Measurements from ENCODE around the gene PHF8. TPM values are rescaled to one million over a fixed set of nuclear protein-coding genes. Genes with fewer than 3 reads are reported as not detected.

PHF8 gene
- 50.7 and 53.4 TPM in 2 replicates for total RNA-seq

DNA sequence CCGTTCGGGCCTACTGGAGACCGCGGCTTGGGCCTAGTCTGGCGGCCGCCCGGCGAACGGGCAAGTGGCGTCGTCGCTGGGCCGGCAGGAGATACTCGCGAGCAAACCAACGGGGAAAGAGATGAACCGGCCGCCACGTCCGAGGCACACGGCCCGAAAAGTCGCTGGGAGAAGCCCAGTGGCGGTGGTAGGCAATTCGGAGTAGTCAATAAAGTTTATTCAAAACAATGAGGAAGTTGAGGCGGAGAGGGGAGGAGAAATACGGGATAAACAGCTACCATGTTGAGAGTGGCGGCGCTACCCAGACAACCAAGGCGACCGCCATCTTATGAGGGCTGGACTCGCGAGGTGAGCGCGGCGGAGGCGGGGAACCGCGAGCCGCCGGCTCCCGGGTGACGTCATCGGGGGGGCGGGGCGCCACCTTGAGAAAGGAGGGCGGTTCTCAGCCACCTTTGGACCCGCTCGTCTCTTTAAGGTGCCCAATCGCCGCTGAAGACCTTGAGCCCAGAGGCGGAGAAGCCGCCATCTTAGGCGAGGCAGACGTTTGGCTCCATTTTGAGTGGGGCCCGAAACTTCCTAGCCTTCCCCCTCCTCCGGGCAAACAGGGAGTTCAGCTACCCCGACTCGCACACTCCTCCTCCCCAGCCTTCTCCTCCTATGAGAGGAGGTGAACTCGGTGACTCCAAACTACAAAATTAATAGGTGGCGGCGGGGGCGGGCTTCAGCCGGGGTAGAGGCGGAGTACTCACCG, at the start of gene PHF8:
Gene PHF8 (minus strand): TSS at position 348 of the 751 bp plus-strand sequence. CDS start 1,745 bp downstream, outside the sequence.
- Mint-ChIP-seq H3K36me3 (ENCODE audit: low read depth) (peaks cover 20% of the 10 kb centered on the region), H3K4me1 (peaks cover 16% of the 10 kb centered on the region), H3K27ac (peak within 1 kb of the TSS; percentile 98), H3K9me3 (no peaks in the 10 kb centered on the region), H3K27me3 (no peaks in the 10 kb centered on the region), H3K4me3 (peak within 1 kb of the TSS; percentile 93)
- peak; percentile 98 for DNase-seq
- intact Hi-C loops (cut with micrococcal nuclease) = loop anchor here (1.0 to 10.0 kb wide), 9 partner anchors 134 to 1118 kb away; partner anchors contain the start of genes FAM120C, RIBC1, SMC1A and TSPYL2

DNA sequence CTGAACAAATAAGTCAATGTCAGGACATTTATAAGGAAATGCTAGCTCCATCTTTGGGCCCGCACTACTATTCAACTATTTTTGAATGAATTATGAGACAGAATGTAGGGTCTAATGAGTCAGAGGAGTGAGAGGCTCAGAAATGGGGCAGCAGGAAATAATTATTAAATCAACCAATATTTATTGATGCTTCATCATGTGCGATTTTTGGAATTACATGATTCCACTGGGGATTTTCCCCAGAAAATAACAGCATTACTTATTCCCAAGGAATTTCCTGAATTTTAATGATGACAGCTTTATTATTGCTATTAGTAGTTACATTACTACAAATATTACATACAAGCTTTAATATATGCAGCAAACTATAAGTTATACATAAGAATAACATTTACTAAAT, 49.3 kb upstream of the PHF8 start:
- Mint-ChIP-seq H3K27me3 (no peaks in the 10 kb centered on the region), H3K36me3 (ENCODE audit: low read depth) (no peaks in the 10 kb centered on the region), H3K4me3 (no peak overlapping the region), H3K9me3 (no peaks in the 10 kb centered on the region), H3K27ac (no peak overlapping the region), H3K4me1 (no peaks in the 10 kb centered on the region)
- DNase-seq = no peak
- intact Hi-C loops (cut with micrococcal nuclease) = no loop called here

DNA sequence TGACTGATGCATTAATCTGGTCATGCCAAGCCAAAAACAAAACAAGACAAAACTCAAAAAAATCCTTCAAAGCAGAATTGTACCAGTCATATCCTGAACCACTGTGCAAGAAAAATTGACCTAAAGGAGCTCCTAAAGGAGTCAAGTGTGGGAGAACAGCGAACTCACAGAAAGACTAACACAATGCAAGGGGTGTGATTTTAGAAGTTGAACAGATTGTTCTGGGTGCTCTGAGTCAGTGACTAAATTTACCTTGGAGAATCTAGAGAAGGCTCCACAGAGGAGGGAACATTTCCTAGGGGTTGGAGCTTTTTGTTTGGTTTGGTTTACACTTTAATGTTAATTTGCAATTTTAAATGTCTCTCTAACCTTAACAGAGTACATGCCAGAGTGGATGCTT, 48.9 kb upstream of the PHF8 start:
- Mint-ChIP-seq H3K9me3 (no peaks in the 10 kb centered on the region), H3K36me3 (ENCODE audit: low read depth) (no peaks in the 10 kb centered on the region), H3K27me3 (no peaks in the 10 kb centered on the region), H3K4me3 (no peak overlapping the region), H3K27ac (no peak overlapping the region), H3K4me1 (no peaks in the 10 kb centered on the region)
- DNase-seq = no peak
- intact Hi-C loops (cut with micrococcal nuclease) = no loop called here

DNA sequence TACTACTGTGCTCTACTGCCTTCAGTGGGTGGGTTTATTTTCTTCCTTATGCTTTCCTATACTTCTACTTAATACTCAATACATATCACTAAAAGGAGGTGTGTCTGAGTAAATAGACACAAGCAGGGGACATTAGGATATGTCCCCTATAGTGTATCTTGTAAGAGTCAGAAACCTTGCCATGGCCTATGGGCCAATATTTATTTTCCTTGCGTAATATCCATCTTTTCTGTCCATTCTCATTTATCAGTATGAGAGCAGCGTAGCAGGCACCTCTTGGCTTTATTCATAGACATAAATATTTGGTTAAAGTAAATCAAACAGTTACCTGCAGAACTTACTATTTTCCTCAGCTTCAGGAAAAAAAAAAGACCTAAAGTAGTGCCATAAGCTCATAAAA, 46.6 kb upstream of the PHF8 start:
- intact Hi-C loops (cut with micrococcal nuclease) = no loop called here
- DNase-seq = no peak
- Mint-ChIP-seq H3K27me3 (no peaks in the 10 kb centered on the region), H3K4me3 (no peak overlapping the region), H3K36me3 (ENCODE audit: low read depth) (no peaks in the 10 kb centered on the region), H3K4me1 (no peaks in the 10 kb centered on the region), H3K9me3 (no peaks in the 10 kb centered on the region), H3K27ac (no peak overlapping the region)

DNA sequence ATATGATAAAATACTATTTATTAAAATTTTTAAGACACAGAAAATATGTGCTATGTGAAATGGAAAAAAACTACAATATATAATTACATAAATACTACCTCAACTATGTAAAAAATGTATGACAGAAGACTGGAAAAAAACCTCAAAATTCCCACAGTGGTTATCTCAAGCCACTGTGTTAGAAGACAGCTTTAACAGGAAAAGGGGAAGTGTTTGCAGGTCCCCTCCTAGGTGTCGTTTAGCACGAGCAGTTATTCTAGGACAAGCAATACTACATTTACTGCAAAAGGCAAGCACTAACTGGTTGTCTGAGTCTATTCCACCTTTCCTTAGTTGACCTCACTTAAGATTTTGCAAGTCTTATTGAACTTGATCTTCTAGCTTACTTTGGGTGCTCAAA, 44.9 kb upstream of the PHF8 start:
- intact Hi-C loops (cut with micrococcal nuclease) = no loop called here

DNA sequence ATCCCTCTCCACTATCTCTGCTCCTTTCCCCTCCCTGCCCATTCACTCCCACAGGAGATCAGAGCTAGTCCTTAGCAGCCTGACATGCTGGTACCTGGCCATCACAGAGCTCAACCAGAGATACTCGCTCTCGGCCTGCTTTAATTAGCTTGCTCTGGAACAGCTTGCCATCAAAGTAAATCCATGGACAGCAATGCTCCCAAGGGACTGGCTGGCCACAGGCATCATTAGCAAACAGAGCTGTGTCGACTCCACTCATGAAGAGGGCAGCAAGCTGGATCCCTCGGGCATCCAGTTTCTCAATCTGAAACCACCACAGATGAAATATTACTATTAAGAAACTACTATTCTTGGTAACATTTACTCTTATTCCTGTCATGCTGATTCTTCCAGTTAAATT, 43.4 kb upstream of the PHF8 start:
- intact Hi-C loops (cut with micrococcal nuclease) = no loop called here
- Mint-ChIP-seq H3K4me3 (no peak overlapping the region), H3K4me1 (no peaks in the 10 kb centered on the region), H3K36me3 (ENCODE audit: low read depth) (no peaks in the 10 kb centered on the region), H3K27ac (no peak overlapping the region), H3K9me3 (no peaks in the 10 kb centered on the region), H3K27me3 (no peaks in the 10 kb centered on the region)
- DNase-seq = no peak

More for the DNA sequence above, 44.9 kb upstream of the PHF8 start:
- Mint-ChIP-seq H3K4me1 (no peaks in the 10 kb centered on the region), H3K36me3 (ENCODE audit: low read depth) (no peaks in the 10 kb centered on the region), H3K4me3 (no peak overlapping the region), H3K27me3 (no peaks in the 10 kb centered on the region), H3K27ac (no peak overlapping the region), H3K9me3 (no peaks in the 10 kb centered on the region)
- DNase-seq = no peak

DNA sequence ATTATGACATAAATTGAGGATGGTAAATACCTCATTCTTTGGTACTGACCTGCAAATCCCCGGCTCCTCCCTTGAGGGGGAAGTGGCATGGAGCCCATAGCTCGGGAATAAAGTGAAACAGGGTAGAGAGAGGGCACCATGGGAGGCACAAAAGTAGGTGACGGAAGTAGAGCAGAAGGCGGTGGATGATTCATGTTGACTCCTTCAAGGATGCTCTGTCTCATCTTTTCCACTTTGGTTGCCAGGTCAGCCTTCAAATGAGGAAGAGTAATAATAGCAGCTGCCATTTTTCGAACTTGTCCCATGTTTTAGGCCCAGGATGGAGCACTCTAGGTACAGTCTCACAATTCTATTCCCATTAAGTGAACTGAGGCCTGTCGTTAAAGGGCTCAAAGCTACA, 41.4 kb upstream of the PHF8 start:
- Mint-ChIP-seq H3K36me3 (ENCODE audit: low read depth) (no peaks in the 10 kb centered on the region), H3K4me3 (no peak overlapping the region), H3K27ac (no peak overlapping the region), H3K9me3 (no peaks in the 10 kb centered on the region), H3K27me3 (no peaks in the 10 kb centered on the region), H3K4me1 (no peaks in the 10 kb centered on the region)
- intact Hi-C loops (cut with micrococcal nuclease) = no loop called here
- DNase-seq = no peak

DNA sequence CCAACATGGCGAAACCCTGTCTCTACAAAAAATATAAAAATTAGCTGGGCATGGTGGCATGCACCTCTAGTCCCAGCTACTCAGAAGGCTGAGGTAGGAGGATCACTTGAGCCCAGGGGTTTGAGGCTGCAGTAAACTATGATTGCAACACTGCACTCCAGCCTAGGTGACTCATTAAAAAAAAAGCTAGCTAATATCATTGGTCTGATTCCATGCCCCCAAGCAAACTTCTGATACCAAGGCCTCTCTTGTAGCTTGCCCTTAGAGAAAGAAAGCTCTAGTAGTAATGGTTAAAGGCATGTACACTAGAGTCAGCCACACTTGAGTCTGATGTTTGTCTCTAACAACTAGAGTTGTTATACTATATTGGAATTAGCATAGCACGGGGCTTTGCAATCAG, 32.6 kb upstream of the PHF8 start:
- no peak overlapping the region for H3K4me3 Mint-ChIP-seq
- H3K27me3 Mint-ChIP-seq = no peaks in the 10 kb centered on the region
- H3K27ac Mint-ChIP-seq = no peak overlapping the region
- H3K36me3 Mint-ChIP-seq (ENCODE audit: low read depth) = no peaks in the 10 kb centered on the region
- intact Hi-C loops (cut with micrococcal nuclease) = no loop called here
- H3K9me3 Mint-ChIP-seq = no peaks in the 10 kb centered on the region
- H3K4me1 Mint-ChIP-seq = no peaks in the 10 kb centered on the region
- no peak for DNase-seq

DNA sequence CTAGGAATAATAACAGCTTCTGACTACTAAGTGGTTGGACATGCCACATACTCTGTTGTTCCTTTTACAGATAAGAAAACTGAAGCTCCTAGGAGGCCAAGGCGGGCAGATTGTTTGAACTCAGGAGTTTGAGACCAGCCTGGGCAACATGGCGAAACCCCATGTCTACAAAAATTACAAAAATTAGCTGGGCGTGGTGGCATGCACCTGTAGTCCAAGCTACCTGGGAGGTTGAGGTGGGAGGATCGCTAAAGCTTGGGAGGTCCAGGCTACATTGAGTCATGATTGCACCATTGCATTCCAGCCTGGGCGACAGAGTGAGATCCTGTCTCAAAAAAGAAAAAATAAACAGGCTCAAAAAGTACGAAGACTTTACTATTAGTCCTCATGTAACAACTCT, 30.6 kb upstream of the PHF8 start:
- no peaks in the 10 kb centered on the region for H3K4me1 Mint-ChIP-seq

DNA sequence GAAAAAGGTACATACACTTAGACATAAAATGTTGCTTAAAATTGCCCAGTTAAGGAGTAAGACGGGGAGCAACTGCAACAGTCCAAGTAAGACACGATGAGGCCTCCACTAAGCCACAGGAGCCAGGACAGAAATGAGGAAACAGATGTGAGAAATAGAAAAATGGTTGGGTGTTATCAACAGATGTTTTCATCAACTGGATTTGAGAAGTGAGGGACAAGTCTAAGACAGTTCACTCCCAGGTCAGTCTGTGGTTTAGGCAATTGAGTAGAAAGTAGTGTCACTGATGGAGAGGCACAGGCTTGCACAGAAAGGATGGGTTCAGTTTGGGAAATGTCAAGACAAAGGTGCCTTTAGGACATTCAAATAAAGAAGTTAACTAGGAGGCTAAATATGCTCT, 23.5 kb upstream of the PHF8 start:
- no peaks in the 10 kb centered on the region for H3K4me1 Mint-ChIP-seq
- no peak overlapping the region for H3K4me3 Mint-ChIP-seq
- no peaks in the 10 kb centered on the region for H3K27me3 Mint-ChIP-seq
- no peaks in the 10 kb centered on the region for H3K36me3 Mint-ChIP-seq (ENCODE audit: low read depth)
- intact Hi-C loops (cut with micrococcal nuclease) = no loop called here
- H3K9me3 Mint-ChIP-seq = no peaks in the 10 kb centered on the region
- H3K27ac Mint-ChIP-seq = no peak overlapping the region
- DNase-seq = no peak

More for the DNA sequence above, 30.6 kb upstream of the PHF8 start:
- H3K9me3 Mint-ChIP-seq = no peaks in the 10 kb centered on the region
- DNase-seq = no peak
- no peaks in the 10 kb centered on the region for H3K27me3 Mint-ChIP-seq
- H3K27ac Mint-ChIP-seq = no peak overlapping the region
- no peaks in the 10 kb centered on the region for H3K36me3 Mint-ChIP-seq (ENCODE audit: low read depth)
- H3K4me3 Mint-ChIP-seq = no peak overlapping the region
- intact Hi-C loops (cut with micrococcal nuclease) = no loop called here

DNA sequence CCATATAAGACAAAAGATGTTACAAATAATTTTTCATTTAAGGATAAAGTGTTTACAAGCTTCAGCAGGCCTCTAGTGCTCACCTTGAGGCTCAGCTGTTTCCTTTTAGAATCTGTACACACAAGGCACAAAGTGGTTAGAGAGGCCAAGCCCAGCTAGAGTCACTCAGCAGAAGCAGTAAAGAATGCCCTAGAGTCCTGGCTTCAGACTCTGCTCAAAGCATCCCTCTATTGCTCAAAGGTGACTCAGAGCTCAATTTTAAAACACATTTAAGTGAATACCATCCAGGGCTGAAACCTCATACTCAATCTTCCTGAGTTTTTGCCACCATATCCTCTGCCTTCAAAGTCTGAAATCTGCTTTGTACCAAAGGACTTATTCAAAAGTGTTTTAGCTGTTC, 22.6 kb upstream of the PHF8 start:
- intact Hi-C loops (cut with micrococcal nuclease) = no loop called here
- DNase-seq = no peak
- H3K27ac Mint-ChIP-seq = no peak overlapping the region
- no peaks in the 10 kb centered on the region for H3K36me3 Mint-ChIP-seq (ENCODE audit: low read depth)
- no peaks in the 10 kb centered on the region for H3K27me3 Mint-ChIP-seq
- H3K4me1 Mint-ChIP-seq = no peaks in the 10 kb centered on the region
- no peaks in the 10 kb centered on the region for H3K9me3 Mint-ChIP-seq
- no peak overlapping the region for H3K4me3 Mint-ChIP-seq

DNA sequence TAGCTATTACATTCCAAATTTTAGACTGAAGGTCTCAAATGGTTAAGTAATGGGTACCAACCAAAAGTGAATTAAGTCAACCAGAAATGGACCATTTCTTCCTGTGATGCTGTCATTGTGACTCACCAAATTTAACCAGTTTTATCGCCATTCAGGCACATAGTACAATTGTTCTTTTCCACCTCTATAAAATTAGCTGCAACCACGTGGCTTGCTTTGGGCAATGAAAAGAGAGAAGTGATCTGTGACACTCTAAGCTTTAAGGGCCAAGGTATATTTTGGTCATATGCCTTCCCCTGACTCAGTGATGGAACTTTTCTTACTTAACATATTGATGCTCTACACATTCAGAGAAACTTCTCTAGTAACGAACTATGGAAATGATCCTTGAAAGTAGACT, 20.3 kb upstream of the PHF8 start:
- no peak for DNase-seq
- H3K4me1 Mint-ChIP-seq = no peaks in the 10 kb centered on the region
- H3K36me3 Mint-ChIP-seq (ENCODE audit: low read depth) = no peaks in the 10 kb centered on the region
- no peak overlapping the region for H3K4me3 Mint-ChIP-seq
- H3K27ac Mint-ChIP-seq = no peak overlapping the region
- H3K27me3 Mint-ChIP-seq = no peaks in the 10 kb centered on the region
- H3K9me3 Mint-ChIP-seq = no peaks in the 10 kb centered on the region
- intact Hi-C loops (cut with micrococcal nuclease) = no loop called here

DNA sequence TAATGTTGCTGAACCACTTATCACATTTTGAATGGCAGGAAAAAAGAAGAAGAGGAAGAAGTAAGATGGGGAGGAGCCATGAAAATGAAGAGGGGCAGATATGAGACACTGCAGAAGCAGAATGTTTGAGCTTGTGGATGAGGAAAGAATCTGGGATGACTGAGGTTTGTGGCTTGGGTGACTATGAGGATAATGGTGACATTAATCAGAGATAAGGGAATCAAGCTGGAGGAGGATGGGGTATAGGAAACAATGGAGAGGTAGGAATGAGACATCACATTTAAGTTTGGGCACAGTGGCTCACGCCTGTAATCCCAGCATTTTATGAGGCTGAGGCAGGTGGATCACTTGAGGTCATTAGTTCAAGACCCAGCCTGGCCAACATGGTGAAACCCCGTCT, 19.1 kb upstream of the PHF8 start:
- Mint-ChIP-seq H3K27ac (no peak overlapping the region), H3K27me3 (no peaks in the 10 kb centered on the region), H3K4me3 (no peak overlapping the region), H3K36me3 (ENCODE audit: low read depth) (no peaks in the 10 kb centered on the region), H3K9me3 (no peaks in the 10 kb centered on the region), H3K4me1 (no peaks in the 10 kb centered on the region)
- intact Hi-C loops (cut with micrococcal nuclease) = no loop called here
- no peak for DNase-seq

DNA sequence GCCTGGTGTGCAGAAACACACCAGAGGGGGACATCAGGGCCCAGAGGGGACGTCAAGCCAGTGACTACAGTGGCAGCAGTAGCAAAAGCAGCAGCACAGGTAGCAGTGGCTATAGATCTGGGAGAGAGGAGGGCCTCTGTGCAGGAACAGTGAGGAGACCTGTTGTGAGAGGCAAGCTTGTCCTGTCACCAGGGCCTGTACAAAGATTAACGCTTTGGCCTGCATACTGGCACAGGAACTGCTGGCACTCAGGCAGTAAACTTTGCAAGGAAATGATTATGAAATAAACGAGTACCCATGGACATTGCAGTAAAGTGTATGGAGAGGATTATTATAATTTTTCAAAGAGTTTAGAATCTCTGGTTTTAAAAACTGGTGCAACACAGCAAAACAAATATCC, 5.5 kb upstream of the PHF8 start:
- no peak for DNase-seq
- Mint-ChIP-seq H3K4me1 (peaks cover 9% of the 10 kb centered on the region), H3K27ac (no peak overlapping the region), H3K36me3 (ENCODE audit: low read depth) (no peaks in the 10 kb centered on the region), H3K4me3 (no peak overlapping the region), H3K9me3 (no peaks in the 10 kb centered on the region), H3K27me3 (no peaks in the 10 kb centered on the region)
- intact Hi-C loops (cut with micrococcal nuclease) = loop anchor here (10.0 kb wide), 1 partner anchor 965 kb away; the partner anchor contains the start of gene TSPYL2

DNA sequence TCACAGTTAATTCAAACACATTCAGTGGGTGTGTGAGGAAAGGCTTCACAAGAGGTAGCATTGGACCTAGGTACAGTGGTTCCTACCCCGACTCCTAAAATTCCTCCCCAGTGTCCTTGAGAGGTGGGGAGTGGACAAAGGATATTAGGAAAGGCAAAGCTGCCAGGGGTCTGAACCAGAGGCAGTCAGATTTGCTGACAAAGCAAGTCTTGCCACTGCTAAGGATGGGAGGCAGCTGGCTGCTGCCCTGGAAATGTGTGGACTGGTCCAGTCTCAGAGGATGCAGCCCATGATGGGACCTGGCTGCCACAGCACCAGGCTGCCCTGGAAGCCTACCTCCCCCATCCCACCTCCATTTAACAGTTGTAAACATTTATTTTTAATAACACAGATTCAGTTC, 4.1 kb upstream of the PHF8 start:
- H3K9me3 Mint-ChIP-seq = no peaks in the 10 kb centered on the region
- no peak for DNase-seq
- H3K27ac Mint-ChIP-seq = no peak overlapping the region

More for the DNA sequence above, 4.1 kb upstream of the PHF8 start:
- Mint-ChIP-seq H3K4me1 (peaks cover 11% of the 10 kb centered on the region), H3K36me3 (ENCODE audit: low read depth) (no peaks in the 10 kb centered on the region), H3K4me3 (no peak overlapping the region), H3K27me3 (no peaks in the 10 kb centered on the region)
- intact Hi-C loops (cut with micrococcal nuclease) = loop anchor here (10.0 kb wide), 1 partner anchor 964 kb away; the partner anchor contains the start of gene TSPYL2
